HepG2 (cell line): Measurements from ENCODE around the gene FMNL2. TPM values are rescaled to one million over a fixed set of nuclear protein-coding genes. Genes with fewer than 3 reads are reported as not detected.
A peak's percentile ranks its signal among the peaks of the same experiment; 100 is the strongest.

Experiments
- CBX5 ChIP-seq: sonication (generic); formaldehyde crosslinking; IDR thresholded peaks from 2 replicates; pipeline ENCODE4 v1.4.0; 2020; ENCODE audit warnings: missing genetic modification reagents, borderline replicate concordance
- CHD2 ChIP-seq: IDR thresholded peaks from 2 replicates; pipeline ENCODE4 v1.6.1; 2011; ENCODE audit warnings: low read depth, low read length, improper control_type of control experiment
- ESRRA ChIP-seq: sonication (generic); formaldehyde crosslinking; IDR thresholded peaks from 2 replicates; pipeline ENCODE4 v1.5.1; 2020; ENCODE audit warnings: mild to moderate bottlenecking, low read depth, missing genetic modification reagents
- KDM1A ChIP-seq: IDR thresholded peaks from 2 replicates; pipeline ENCODE4 v1.6.1; 2016; ENCODE audit warnings: missing compliant biosample characterization
- LRRFIP1 ChIP-seq: sonication (generic); formaldehyde crosslinking; conservative IDR thresholded peaks from 2 replicates; pipeline ENCODE4 v1.4.0; 2020; ENCODE audit warnings: missing genetic modification reagents
- NBN ChIP-seq: fragments of 450-650 bp; conservative IDR thresholded peaks from 2 replicates; pipeline ENCODE4 v1.6.1; 2017
- ZNF101 ChIP-seq: sonication (generic); formaldehyde crosslinking; IDR thresholded peaks from 2 replicates; pipeline ENCODE4 v1.4.0; 2020; ENCODE audit warnings: mild to moderate bottlenecking, low read depth, missing genetic modification reagents, borderline replicate concordance
- ZNF180 ChIP-seq: sonication (generic); formaldehyde crosslinking; IDR thresholded peaks from 2 replicates; pipeline ENCODE4 v1.4.0; 2020; ENCODE audit warnings: low read depth, missing genetic modification reagents, borderline replicate concordance
- ZNF501 ChIP-seq: sonication (generic); formaldehyde crosslinking; IDR thresholded peaks from 2 replicates; pipeline ENCODE4 v1.5.1; 2020; ENCODE audit warnings: mild to moderate bottlenecking, moderate library complexity, missing genetic modification reagents
- ZNF75D ChIP-seq: sonication (generic); formaldehyde crosslinking; IDR thresholded peaks from 2 replicates; pipeline ENCODE4 v1.8.1; 2023; ENCODE audit warnings: missing genetic modification reagents, mild to moderate bottlenecking, borderline replicate concordance
- polyA plus RNA-seq, 8 experiments: library from polyadenylated mRNA; depleted of rRNA in 3 of 8; stranded (reverse) in 7 of 8; unstranded in 1 of 8; fragments of >200 nt; fragmentation: Illumina TruSeq in 4 of 8; extraction: Trizol in 4 of 8; gene quantifications; 2 replicates each; pipeline versions ENCODE4 v1.2.1 to v1.2.3, GENCODE V29; 2011 to 2016; ENCODE audit warnings: low read depth in 4 of 8, missing spikeins in 1 of 8, mixed read lengths in 1 of 8; ENCODE audit not compliant: insufficient read depth in 1 of 8
- total RNA-seq, 5 experiments: library from RNA; depleted of rRNA; stranded (reverse); fragments of >200 nt; fragmentation: Illumina TruSeq; extraction: Trizol; gene quantifications; 2 replicates each; pipeline ENCODE4 v1.2.3, GENCODE V29; 2016; ENCODE audit warnings: low read depth in 1 of 5
- TF ChIP-seq, protein P1 (sequence below): sonication (generic); formaldehyde crosslinking; IDR thresholded peaks from 2 replicates; pipeline ENCODE4 v1.4.0; 2020; ENCODE audit warnings: missing genetic modification reagents
- TF ChIP-seq, protein P2 (sequence below), 2 experiments: sonication (generic) in 1 of 2; formaldehyde crosslinking in 1 of 2; IDR thresholded peaks; 2 replicates each; pipeline versions ENCODE4 v1.6.1 to v1.9.0; 2014 to 2022; ENCODE audit warnings: antibody characterized with exemption in 1 of 2, borderline replicate concordance in 1 of 2, inconsistent platforms in 1 of 2, low read depth in 1 of 2, missing genetic modification reagents in 1 of 2
- TF ChIP-seq, protein P3 (sequence below): sonication (generic); formaldehyde crosslinking; IDR thresholded peaks from 2 replicates; pipeline ENCODE4 v1.4.0; 2020; ENCODE audit warnings: mild to moderate bottlenecking, missing genetic modification reagents

Gene FMNL2
- total and polyA plus RNA-seq, 2 of the 13 experiments (the other 11 are each of a cell fraction or from before 2014, with no cell fraction given): 66.5 to 67.7 TPM

GRCh38 chr2:152410165-152410597 lies 75.2 kb downstream of the FMNL2 start (continued):
- TF ChIP-seq, protein P1, sequence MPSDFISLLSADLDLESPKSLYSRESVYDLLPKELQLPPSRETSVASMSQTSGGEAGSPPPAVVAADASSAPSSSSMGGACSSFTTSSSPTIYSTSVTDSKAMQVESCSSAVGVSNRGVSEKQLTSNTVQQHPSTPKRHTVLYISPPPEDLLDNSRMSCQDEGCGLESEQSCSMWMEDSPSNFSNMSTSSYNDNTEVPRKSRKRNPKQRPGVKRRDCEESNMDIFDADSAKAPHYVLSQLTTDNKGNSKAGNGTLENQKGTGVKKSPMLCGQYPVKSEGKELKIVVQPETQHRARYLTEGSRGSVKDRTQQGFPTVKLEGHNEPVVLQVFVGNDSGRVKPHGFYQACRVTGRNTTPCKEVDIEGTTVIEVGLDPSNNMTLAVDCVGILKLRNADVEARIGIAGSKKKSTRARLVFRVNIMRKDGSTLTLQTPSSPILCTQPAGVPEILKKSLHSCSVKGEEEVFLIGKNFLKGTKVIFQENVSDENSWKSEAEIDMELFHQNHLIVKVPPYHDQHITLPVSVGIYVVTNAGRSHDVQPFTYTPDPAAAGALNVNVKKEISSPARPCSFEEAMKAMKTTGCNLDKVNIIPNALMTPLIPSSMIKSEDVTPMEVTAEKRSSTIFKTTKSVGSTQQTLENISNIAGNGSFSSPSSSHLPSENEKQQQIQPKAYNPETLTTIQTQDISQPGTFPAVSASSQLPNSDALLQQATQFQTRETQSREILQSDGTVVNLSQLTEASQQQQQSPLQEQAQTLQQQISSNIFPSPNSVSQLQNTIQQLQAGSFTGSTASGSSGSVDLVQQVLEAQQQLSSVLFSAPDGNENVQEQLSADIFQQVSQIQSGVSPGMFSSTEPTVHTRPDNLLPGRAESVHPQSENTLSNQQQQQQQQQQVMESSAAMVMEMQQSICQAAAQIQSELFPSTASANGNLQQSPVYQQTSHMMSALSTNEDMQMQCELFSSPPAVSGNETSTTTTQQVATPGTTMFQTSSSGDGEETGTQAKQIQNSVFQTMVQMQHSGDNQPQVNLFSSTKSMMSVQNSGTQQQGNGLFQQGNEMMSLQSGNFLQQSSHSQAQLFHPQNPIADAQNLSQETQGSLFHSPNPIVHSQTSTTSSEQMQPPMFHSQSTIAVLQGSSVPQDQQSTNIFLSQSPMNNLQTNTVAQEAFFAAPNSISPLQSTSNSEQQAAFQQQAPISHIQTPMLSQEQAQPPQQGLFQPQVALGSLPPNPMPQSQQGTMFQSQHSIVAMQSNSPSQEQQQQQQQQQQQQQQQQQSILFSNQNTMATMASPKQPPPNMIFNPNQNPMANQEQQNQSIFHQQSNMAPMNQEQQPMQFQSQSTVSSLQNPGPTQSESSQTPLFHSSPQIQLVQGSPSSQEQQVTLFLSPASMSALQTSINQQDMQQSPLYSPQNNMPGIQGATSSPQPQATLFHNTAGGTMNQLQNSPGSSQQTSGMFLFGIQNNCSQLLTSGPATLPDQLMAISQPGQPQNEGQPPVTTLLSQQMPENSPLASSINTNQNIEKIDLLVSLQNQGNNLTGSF (CRISPR knock-in tag): no peak
- TF ChIP-seq ZNF501: peak; percentile 69; the same call in 1 of the 2 replicates
- TF ChIP-seq, protein P2, sequence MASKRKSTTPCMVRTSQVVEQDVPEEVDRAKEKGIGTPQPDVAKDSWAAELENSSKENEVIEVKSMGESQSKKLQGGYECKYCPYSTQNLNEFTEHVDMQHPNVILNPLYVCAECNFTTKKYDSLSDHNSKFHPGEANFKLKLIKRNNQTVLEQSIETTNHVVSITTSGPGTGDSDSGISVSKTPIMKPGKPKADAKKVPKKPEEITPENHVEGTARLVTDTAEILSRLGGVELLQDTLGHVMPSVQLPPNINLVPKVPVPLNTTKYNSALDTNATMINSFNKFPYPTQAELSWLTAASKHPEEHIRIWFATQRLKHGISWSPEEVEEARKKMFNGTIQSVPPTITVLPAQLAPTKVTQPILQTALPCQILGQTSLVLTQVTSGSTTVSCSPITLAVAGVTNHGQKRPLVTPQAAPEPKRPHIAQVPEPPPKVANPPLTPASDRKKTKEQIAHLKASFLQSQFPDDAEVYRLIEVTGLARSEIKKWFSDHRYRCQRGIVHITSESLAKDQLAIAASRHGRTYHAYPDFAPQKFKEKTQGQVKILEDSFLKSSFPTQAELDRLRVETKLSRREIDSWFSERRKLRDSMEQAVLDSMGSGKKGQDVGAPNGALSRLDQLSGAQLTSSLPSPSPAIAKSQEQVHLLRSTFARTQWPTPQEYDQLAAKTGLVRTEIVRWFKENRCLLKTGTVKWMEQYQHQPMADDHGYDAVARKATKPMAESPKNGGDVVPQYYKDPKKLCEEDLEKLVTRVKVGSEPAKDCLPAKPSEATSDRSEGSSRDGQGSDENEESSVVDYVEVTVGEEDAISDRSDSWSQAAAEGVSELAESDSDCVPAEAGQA (IDR thresholded peaks at IDR 0.05; ENCODE audit: low read depth): peak; percentile 75; the same call in 1 of the 2 replicates
- TF ChIP-seq, protein P2 (CRISPR knock-in tag; IDR thresholded peaks at IDR 0.05; ENCODE audit: borderline replicate concordance): no peak
- no peak for TF ChIP-seq ZNF180 (CRISPR knock-in tag)
- TF ChIP-seq, protein P3, sequence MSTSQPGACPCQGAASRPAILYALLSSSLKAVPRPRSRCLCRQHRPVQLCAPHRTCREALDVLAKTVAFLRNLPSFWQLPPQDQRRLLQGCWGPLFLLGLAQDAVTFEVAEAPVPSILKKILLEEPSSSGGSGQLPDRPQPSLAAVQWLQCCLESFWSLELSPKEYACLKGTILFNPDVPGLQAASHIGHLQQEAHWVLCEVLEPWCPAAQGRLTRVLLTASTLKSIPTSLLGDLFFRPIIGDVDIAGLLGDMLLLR (CRISPR knock-in tag): no peak
- TF ChIP-seq CBX5 (CRISPR knock-in tag): peak; percentile 98
- TF ChIP-seq KDM1A (CRISPR knock-in tag): peak; percentile 88; the same call in 1 of the 2 replicates
- no peak for TF ChIP-seq LRRFIP1 (CRISPR knock-in tag)
- TF ChIP-seq ZNF101 (CRISPR knock-in tag): no peak
- no peak for TF ChIP-seq NBN
- TF ChIP-seq ESRRA: peak; percentile 69
- no peak for TF ChIP-seq CHD2
- TF ChIP-seq ZNF75D (CRISPR knock-in tag): no peak
